HS-5 (cell line): Measurements from ENCODE around the gene PLXNB1.

Source experiments
- DNase-seq: peaks from one replicate; pipeline ENCODE4 v3.0.0-alpha.2; 2012; ENCODE audit warnings: low read depth

PLXNB1 gene

DNA sequence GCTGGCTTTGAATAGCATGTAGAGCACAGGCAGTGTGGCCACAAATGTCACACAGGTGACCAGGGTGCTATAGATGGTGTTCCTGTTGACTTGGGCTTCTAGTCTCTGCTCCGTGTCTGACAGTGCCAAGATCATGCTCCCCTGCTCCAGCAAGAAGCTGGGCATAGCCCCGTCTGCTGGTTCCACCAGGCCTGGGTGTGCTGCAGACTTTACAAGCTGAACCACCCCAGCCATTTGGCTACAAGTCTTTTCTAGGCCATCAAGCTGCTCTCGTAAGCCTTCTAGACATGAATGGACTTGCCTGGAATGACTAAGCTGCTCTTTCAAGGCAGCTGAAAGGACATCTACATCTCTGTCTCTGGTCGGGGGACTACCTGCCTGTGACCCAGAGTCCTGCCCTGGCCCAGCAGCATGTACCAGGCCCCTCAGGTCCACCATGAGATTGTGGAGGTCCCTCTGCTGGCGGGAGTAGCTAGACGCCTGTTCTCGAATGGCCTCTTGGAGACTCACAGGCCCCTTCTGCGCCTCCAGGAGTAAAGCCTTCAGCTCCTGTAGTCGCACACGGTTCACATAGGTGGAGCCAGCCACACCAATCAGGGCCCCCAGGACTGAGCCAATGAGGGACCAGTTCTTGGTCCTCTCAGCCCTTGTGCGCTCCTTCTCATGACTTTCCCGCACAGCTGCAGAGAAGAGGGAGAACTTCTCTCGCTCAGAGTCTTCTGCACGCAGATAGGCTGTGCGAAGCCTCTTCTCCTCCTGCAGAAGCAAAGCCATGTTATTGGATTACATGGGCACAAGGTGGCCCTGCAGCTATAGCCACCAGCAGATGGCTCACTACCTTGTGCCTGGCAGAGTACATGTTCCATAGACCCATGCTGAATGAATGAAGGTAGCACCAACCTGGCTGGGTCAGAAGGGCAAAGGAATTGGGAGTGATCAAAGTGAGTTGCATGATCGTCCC is 2.8 kb upstream of the PLXNB1 start:
- DNase-seq, result no peak

GRCh38 chr3:48431224-48432029 is 1.5 kb upstream of the PLXNB1 start:
- no peak for DNase-seq

DNA sequence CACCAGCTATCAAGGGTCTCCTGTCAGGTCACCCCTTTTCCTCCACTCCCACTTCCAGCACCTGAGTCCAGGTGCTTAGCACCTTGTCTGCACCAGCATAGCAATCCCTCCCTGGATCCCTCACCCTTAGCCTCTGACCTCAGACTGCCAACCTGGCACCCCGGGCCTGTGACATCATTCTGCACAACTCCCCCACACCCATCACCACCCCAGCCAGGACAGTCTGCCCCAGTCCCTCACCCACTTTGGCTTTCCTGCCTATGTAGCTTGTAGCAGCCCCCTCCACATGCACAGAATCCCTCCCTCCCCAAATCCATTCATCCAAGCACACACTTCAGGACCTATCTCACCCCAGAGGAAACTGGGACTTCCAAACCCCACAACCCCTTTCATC is 819 bp upstream of the PLXNB1 start:
- no peak for DNase-seq

- DNase-seq, result no peak
These were observed 448 bp downstream of the PLXNB1 start for GRCh38 chr3:48429317-48429959.

DNA sequence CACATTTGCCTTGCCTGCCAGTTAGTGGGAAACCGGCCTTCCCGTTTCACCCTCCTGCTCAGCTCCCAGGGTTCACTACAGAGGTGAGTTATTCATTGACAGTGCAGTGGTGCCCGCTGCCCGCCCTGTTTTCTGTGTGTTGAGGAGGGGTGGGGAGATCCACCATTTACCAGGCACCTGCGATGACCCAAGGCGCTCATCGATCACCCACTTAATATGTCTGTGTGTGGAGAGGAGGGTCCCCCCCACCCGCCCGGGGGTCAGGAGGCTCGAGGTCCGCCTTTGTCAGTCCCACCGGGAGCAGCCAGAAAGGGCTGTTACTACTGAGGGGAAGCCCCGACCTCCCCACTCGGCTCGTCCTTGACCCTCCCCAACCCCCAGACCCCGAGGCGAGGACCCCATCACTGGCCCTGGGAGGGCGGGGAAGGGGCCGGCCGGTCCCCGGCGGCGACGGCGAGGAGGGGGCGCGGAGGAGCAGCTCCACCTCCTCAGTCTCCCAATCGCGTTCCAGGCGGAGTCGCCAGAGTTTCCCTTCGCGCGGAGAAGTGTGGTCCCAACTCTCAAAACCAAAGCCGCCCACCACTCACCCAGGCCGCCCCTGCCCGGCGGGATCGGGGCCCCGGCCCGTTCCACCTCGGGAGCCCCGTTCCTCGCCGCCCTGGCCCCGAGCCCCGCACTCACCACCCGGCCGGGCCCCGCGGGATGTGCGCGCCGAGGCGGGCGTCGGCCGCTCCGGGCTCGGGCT is 1.1 kb downstream of the PLXNB1 start:
- no peak for DNase-seq

DNA sequence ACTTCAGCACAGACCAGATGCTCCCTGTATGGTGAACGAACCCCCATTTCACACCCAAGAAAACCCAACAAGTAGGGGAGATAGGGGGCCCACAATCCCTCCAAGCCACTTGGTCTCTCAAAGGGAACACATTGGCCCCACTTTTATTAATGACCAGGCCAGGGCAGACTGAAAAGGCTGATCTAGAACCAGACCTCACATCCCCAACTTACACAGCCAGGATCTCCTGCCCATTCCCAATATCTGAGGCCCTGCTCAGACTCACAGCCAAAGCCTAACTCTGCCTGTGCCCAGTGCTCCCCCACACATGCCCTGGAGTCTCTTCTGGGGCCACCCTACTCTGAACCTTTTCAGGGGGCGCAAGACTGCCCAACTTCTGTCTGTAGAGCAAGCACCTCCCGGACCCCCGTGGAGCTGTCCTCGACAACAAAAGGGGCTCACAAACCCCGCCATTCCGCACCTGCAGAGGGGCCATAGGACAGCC is 1.8 kb downstream of the PLXNB1 start:
- DNase-seq, result no peak

GRCh38 chr3:48427630-48427962 is 2.3 kb downstream of the PLXNB1 start:
- DNase-seq, result no peak

- DNase-seq, result no peak
These were observed 2.8 kb downstream of the PLXNB1 start for GRCh38 chr3:48426944-48427629.

GRCh38 chr3:48426401-48426909 is 3.4 kb downstream of the PLXNB1 start:
- DNase-seq, result no peak

DNA sequence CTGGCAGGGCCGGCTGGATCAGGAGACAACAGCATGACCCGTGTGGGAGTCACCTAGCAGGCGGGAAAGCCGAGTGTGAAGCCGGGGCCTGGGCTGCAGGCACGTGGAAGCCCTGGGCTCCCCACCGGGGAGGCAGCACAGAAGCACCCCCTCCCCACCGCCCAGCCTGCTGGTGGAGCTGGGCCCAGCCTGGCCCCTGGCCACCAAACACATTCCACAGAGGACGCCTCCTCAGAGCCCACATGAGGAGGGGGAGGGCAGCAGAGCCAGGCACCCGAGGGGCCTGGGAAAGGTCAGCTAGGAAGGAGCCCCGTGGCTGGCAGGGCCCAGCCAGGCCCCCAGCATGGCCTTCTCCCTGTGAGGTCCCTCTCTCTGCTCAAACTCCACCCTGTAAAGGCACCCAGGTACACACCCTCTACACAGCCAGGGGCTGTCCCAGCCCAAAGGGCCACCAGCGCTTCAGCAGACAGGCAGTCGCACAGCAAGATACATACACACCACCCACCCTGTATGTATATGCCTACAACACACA is 4.5 kb downstream of the PLXNB1 start:
- DNase-seq, result no peak

DNA sequence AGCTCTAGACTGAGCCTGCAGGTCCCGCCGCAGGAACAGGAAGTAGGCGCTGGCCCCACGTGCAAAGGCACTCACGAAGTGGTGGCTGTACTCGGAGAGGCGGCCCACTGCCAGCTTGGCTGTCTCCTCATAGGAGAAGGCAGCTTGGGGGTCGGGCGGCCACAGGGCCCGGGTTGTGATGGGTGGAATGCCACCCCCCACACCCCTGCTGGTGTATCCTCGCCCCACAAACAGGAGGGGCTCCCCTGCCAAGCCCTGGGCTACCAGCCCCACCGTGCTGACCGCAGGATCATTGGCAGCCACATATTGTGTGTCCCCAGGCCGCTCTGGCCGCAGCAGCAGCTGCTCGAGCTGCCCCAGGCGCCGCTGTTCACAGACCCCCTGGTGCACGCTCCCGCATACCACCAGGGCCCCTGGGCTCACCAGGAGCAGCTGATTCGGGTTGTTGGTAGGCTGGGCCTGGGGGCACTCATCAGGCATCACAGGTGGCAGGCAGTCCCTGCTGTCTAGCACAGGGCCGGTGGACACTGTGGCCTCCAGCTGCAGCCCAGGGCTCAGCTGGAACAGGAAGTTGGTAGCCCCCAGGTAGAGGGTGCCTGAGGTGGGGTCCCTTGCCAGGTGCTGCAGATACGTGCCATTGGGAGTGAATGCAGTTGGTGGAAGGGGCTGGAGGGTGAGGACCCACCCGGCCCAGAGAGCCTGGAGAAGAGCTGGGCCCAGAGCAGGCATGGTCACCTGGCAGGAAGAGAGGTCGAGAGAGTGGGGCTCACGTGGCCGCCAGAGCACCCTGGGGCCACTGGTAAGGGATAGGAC is 5.8 kb downstream of the PLXNB1 start:
- no peak for DNase-seq

GRCh38 chr3:48423241-48423882 is 6.5 kb downstream of the PLXNB1 start:
- DNase-seq, result no peak

DNA sequence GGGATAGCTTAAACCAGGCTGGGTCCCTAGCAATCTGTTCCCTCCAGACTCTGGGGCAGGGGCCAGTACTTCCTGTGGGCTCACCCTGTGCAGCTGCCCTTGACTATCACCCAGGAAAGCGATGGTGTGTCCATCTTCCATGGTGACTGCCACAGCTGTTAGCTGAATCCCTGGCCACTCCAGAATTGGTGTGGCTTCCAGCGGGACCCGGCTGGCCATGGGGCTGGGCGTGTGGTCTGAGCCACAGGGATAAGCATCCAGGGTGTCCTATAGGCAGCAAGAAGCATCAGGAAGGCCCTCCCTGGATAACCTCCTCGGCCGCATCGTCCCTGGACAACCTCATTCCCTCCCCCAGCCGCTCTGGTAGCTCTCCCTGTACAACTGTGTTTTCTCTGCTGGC is 7.2 kb downstream of the PLXNB1 start:
- no peak for DNase-seq

- no peak for DNase-seq
These were observed 7.6 kb downstream of the PLXNB1 start for GRCh38 chr3:48422272-48422671.

- no peak for DNase-seq
These were observed 9.3 kb downstream of the PLXNB1 start for GRCh38 chr3:48420561-48420960.

- no peak for DNase-seq
These were observed 10.3 kb downstream of the PLXNB1 start for GRCh38 chr3:48419597-48419996.

- no peak for DNase-seq
These were observed 10.7 kb downstream of the PLXNB1 start for GRCh38 chr3:48419149-48419548.

GRCh38 chr3:48418651-48419050 is 11.2 kb downstream of the PLXNB1 start:
- no peak for DNase-seq

DNA sequence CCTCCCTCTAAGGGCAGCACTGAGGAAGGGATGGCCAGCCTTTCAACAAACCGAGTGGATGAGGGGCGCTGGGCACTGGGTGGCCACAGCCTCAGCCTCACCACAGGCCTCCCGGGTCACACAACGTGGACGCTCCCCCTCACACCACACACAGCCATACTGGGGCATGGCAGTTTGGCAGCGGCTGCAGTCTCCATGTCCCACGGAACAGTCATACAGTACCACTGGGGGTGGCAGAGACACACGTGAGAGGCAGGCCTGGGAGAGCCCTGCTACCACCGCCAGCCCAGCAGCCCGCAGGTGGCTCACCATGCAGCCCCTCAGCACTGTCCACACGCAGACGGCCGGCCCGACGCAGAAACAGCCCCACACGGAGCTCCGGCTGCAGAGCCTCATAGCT is 11.7 kb downstream of the PLXNB1 start:
- DNase-seq, result no peak
